Activated naive CD8-positive, alpha-beta T cell treated with anti-CD3 and anti-CD28 coated beads, Interleukin-2, amount 50 U/mL, for 24 hours (primary cell): ENCODE measurements around the gene LRRC63.

Experiments
- ATAC-seq: fragments of 150-1000 bp; cut with Tn5 transposase; one replicate; pipeline ENCODE4 v1.10.0; 2021
- DNase-seq: peaks from one replicate; pipeline ENCODE4 v3.0.0; 2021
- H3K27ac Mint-ChIP-seq: one replicate; pipeline ENCODE4 v1.8.0; 2021; ENCODE audit warnings: mild to moderate bottlenecking, mixed read lengths
- H3K27me3 Mint-ChIP-seq: one replicate; pipeline ENCODE4 v1.8.0; 2021; ENCODE audit warnings: mixed read lengths
- H3K36me3 Mint-ChIP-seq: one replicate; pipeline ENCODE4 v1.8.0; 2021; ENCODE audit warnings: low read depth, mixed read lengths
- H3K4me1 Mint-ChIP-seq: one replicate; pipeline ENCODE4 v1.8.0; 2021; ENCODE audit warnings: mixed read lengths
- H3K4me3 Mint-ChIP-seq: one replicate; pipeline ENCODE4 v1.8.0; 2021; ENCODE audit warnings: mild to moderate bottlenecking, moderate library complexity, mixed read lengths
- H3K9me3 Mint-ChIP-seq: one replicate; pipeline ENCODE4 v1.8.0; 2021; ENCODE audit warnings: mixed read lengths

LRRC63 gene

DNA sequence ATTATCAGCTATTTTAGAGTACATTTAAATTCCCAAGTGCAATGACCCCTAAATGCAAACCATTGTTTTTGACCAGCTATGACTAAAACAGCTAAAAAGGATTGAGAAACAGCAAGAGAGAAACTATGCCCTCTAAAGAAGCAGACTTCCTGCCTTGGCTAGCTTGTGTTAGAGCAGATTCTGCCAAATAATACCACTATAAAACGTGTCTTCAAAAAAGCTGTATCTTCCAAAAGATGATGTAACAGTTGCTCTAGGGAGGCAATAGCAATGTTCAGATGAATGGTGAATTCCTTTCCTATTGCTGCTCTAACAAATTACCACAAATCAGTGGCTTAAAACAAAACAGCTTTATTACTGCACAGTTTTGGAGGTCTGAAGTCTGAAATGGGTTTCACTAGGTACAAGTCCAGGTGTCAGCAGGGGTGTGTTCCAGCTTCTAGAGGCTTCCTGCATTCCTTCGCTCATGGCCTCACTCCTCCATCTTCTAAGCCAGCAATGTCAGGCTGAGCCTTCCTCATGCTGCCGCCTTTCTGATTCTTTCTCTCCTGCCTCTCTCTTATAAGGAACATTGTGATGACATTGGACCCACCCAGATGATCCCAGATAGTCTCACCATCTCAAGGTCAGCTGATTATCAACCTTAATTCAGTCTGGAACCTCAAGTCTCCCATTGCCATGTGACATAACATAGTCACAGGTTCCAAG is 84.5 kb downstream of the LRRC63 start:
- DNase-seq: no peak
- peak overlapping the region; percentile 55 for H3K4me3 Mint-ChIP-seq
- ATAC-seq: peak; percentile 35

DNA sequence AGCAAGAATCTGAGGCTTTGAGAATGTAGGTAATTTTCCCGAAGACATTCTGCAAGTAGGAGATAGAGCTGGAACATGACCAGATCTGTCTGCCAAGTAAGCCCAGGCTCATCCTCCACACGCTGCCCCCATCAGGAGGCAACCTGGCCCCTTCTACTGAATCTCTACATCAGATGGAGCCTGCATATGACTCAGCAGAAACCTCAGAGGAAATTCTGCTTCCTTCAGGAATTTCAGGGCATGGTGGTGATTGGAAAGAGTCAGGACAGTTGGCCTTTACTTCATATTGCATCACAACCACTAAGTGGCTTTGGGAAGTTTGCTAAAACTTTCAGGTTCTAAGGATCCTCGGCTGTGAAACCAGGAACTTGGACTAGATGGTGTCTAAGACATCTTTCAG is 85.2 kb downstream of the LRRC63 start:
- ATAC-seq (no peak), DNase-seq (no peak)
- Mint-ChIP-seq H3K27me3 (no peaks in the 10 kb centered on the region), H3K4me1 (peaks cover 40% of the 10 kb centered on the region), H3K4me3 (no peak overlapping the region), H3K36me3 (peaks cover 8% of the 10 kb centered on the region), H3K9me3 (peaks cover 18% of the 10 kb centered on the region), H3K27ac (peak overlapping the region; percentile 67)

More for the DNA sequence above, 84.5 kb downstream of the LRRC63 start:
- Mint-ChIP-seq H3K9me3 (peaks cover 14% of the 10 kb centered on the region), H3K4me1 (peaks cover 40% of the 10 kb centered on the region), H3K27me3 (no peaks in the 10 kb centered on the region), H3K36me3 (peaks cover 5% of the 10 kb centered on the region), H3K27ac (peak overlapping the region; percentile 67)

GRCh38 chr13:46297361-46297811 is 85.7 kb downstream of the LRRC63 start:
- Mint-ChIP-seq H3K27ac (peak overlapping the region; percentile 38), H3K27me3 (no peaks in the 10 kb centered on the region), H3K9me3 (peaks cover 22% of the 10 kb centered on the region), H3K4me1 (peaks cover 40% of the 10 kb centered on the region), H3K36me3 (peaks cover 11% of the 10 kb centered on the region), H3K4me3 (no peak overlapping the region)
- ATAC-seq: no peak
- DNase-seq: no peak

DNA sequence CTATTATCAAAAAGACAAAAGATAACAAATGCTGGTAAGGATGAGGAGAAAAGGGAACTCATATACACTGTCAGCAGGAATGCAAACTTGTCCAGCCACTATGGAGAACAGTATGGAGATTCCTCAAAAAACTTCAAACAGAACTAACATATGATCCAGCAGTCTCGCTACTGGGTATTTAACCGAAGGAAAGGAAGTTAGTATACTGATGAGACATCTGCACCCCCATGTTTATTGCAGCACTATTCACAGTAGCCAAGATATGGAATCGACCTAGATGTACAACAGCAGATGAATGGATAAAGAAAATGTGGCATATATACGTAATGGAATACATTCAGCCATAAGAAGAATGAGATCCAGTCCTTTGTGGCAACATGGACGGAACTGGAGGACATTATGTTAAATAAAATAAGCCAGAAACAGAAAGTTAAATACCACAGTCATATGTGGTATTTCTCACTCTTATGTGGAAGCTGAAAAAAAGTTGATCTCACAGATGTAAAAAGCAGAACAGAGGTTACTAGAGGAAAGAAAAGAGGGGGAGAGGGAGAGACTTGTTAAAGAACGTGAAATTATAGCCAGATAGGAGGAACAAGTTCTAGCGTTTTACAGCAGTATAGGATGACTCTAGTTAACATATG is 92.1 kb downstream of the LRRC63 start:
- ATAC-seq (peak; percentile 66), DNase-seq (no peak)
- peaks cover 11% of the 10 kb centered on the region for H3K36me3 Mint-ChIP-seq
- H3K9me3 Mint-ChIP-seq: peaks cover 21% of the 10 kb centered on the region
- no peaks in the 10 kb centered on the region for H3K27me3 Mint-ChIP-seq
- peak overlapping the region; percentile 69 for H3K4me3 Mint-ChIP-seq
- H3K27ac Mint-ChIP-seq: peak overlapping the region; percentile 57
- H3K4me1 Mint-ChIP-seq: peaks cover 19% of the 10 kb centered on the region

DNA sequence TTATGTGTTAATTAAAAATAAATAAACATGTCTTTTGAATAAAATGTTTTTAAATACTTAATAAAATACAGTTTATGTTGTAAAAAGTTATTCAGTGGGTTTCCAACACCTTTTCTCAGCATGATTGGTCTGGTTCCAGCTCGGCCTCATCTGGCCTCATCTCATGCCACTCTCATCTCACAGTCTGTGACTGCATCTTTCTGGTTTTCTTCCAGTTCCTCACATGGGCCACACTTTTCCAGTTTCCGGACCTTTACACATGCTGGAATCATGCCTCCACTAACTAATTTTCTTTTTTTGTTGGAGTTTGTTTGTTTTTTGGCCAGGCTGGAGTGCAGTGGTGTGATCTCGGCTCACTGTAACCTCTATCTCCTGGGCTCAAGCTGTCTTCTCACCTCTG is 92.8 kb downstream of the LRRC63 start:
- DNase-seq: no peak
- Mint-ChIP-seq H3K27ac (no peak overlapping the region), H3K4me3 (no peak overlapping the region), H3K27me3 (no peaks in the 10 kb centered on the region), H3K36me3 (peaks cover 9% of the 10 kb centered on the region), H3K9me3 (peaks cover 16% of the 10 kb centered on the region), H3K4me1 (peaks cover 19% of the 10 kb centered on the region)
- no peak for ATAC-seq

DNA sequence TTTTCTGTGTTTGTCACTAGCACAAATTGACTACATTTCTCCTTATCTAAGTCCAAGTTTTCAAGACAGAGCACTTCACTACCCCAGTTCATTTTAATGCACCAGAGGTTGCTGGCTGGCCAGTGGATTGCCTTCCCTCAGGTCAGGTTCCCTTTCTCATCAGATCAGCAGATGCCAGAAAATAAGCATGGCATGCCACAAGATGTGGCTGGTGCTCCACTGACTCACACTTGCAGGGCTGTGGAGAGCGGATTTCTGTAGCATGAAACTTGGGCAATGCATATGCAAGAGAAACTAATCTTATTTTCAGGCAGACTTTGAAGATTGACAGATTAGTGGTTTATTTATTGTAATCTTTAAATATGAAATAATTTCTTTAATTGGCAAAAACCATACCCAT is 95.8 kb downstream of the LRRC63 start:
- ATAC-seq (no peak), DNase-seq (no peak)
- Mint-ChIP-seq H3K27ac (no peak overlapping the region), H3K27me3 (no peaks in the 10 kb centered on the region), H3K9me3 (peaks cover 14% of the 10 kb centered on the region), H3K4me1 (peaks cover 24% of the 10 kb centered on the region), H3K36me3 (peaks cover 12% of the 10 kb centered on the region), H3K4me3 (no peak overlapping the region)

GRCh38 chr13:46310066-46310465 is 98.3 kb downstream of the LRRC63 start:
- no peak overlapping the region for H3K27ac Mint-ChIP-seq
- no peak for DNase-seq
- no peak overlapping the region for H3K4me3 Mint-ChIP-seq
- H3K9me3 Mint-ChIP-seq: peaks cover 22% of the 10 kb centered on the region
- H3K27me3 Mint-ChIP-seq: no peaks in the 10 kb centered on the region
- no peak for ATAC-seq
- H3K4me1 Mint-ChIP-seq: peaks cover 19% of the 10 kb centered on the region
- H3K36me3 Mint-ChIP-seq: peaks cover 25% of the 10 kb centered on the region

GRCh38 chr13:46311217-46311616 is 99.5 kb downstream of the LRRC63 start:
- H3K36me3 Mint-ChIP-seq: peaks cover 32% of the 10 kb centered on the region
- no peak for ATAC-seq
- no peak overlapping the region for H3K4me3 Mint-ChIP-seq

DNA sequence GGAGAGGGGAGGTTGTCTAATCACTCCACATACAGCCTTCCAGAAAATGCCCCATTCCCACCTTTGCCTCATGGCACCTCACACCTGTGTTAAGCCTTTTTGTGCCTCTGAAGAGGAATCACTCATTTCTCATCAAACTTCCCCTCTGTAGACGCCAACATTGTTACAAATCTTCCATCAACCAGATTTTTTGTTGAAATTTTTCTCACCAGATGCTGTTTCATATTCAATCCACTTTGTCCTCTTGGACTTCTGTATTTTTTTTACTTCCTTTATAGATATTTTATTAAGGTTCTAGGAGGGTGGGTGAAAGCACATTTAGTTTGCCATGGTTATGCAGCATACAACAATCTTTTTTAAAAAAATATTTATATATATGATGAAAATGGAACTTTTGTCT is 101.3 kb downstream of the LRRC63 start:
- Mint-ChIP-seq H3K27me3 (no peaks in the 10 kb centered on the region), H3K27ac (no peak overlapping the region), H3K4me1 (peaks cover 23% of the 10 kb centered on the region), H3K9me3 (peaks cover 22% of the 10 kb centered on the region), H3K4me3 (no peak overlapping the region), H3K36me3 (peaks cover 36% of the 10 kb centered on the region)
- ATAC-seq (no peak), DNase-seq (no peak)

More at GRCh38 chr13:46311217-46311616, 99.5 kb downstream of the LRRC63 start:
- Mint-ChIP-seq H3K9me3 (peaks cover 22% of the 10 kb centered on the region), H3K4me1 (peaks cover 21% of the 10 kb centered on the region), H3K27me3 (no peaks in the 10 kb centered on the region), H3K27ac (no peak overlapping the region)
- no peak for DNase-seq

DNA sequence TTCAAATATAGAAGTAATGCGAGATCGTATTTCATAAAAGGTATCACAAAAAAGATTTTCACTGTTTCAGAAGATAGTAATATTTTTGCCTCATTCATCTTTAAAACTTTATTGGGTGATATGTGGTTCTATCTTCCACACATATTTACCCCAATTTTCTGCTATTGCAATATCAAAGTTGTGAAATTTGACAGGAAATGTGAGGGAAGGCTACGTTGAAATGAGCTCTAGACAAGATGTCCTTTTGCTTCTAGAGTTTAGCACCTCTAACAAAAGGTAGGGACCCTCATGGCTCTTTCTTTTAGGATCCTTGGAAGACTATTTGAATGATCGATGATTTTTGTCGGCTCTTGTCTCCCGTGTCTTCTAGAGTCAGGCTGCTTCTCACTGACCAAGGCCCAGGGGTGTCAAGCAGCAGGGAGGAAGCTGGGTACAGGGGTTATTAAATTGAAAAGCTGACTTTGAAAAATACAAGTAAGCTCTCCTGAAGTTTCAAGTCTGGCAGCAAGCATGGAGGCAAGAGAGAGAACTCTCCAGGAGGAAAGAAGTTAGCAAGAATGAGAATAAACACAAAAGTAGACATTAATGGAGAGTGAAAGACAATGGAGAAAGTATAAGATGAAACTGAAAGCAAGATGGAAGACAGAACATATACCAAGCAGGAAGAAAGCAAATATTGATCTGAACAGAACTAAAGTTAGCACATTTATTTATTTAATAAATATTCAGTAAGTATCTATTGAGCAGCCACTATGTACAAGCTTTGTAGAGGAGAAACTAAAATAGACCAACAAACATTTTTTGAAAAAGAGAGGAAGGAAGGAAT is 101.9 kb downstream of the LRRC63 start:
- Mint-ChIP-seq H3K36me3 (peaks cover 36% of the 10 kb centered on the region), H3K9me3 (peaks cover 22% of the 10 kb centered on the region), H3K4me3 (peak overlapping the region; percentile 58), H3K27ac (peak overlapping the region; percentile 81), H3K27me3 (no peaks in the 10 kb centered on the region), H3K4me1 (peaks cover 28% of the 10 kb centered on the region)
- DNase-seq (no peak), ATAC-seq (no peak)

DNA sequence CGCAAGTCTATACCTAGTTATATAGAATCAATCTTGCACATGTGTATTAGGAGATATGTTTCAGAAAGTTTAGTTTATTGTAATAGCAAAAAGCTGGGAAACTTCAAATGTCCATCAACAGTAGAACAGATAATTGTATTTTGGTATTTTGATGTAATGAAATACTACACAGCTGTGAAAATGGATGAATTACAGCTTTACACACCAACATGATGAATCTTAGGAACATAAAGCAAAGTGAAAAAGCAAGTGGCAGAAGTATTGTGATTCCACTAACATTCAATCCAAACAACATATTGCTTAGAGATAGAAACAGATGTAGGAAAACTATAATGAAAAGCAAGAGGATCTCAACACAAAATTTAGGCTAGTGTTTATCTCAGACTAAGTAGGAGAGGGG is 102.9 kb downstream of the LRRC63 start:
- ATAC-seq: no peak
- Mint-ChIP-seq H3K27me3 (no peaks in the 10 kb centered on the region), H3K4me3 (no peak overlapping the region), H3K36me3 (peaks cover 36% of the 10 kb centered on the region), H3K9me3 (peaks cover 22% of the 10 kb centered on the region), H3K4me1 (peaks cover 36% of the 10 kb centered on the region), H3K27ac (no peak overlapping the region)
- DNase-seq: no peak

DNA sequence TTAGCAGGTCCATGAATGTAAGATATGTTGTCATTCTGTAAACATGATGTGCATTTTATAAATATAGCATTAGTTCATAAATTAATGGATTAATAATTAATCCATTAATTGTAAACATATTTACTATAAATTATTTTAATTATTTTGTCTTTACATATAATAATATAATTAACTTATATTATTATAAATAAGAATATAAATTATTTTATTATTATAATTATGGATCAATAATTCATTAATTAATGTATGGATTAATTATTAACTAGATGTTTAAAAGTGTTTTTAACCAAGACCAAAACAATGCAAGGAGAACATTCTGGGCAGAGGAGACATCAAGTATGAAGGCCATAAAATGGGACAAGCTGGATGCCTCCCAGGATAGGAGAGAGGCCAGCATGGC is 103.3 kb downstream of the LRRC63 start:
- Mint-ChIP-seq H3K36me3 (peaks cover 36% of the 10 kb centered on the region), H3K27me3 (no peaks in the 10 kb centered on the region), H3K9me3 (peaks cover 18% of the 10 kb centered on the region), H3K27ac (no peak overlapping the region), H3K4me3 (no peak overlapping the region), H3K4me1 (peaks cover 36% of the 10 kb centered on the region)
- DNase-seq (no peak), ATAC-seq (no peak)

DNA sequence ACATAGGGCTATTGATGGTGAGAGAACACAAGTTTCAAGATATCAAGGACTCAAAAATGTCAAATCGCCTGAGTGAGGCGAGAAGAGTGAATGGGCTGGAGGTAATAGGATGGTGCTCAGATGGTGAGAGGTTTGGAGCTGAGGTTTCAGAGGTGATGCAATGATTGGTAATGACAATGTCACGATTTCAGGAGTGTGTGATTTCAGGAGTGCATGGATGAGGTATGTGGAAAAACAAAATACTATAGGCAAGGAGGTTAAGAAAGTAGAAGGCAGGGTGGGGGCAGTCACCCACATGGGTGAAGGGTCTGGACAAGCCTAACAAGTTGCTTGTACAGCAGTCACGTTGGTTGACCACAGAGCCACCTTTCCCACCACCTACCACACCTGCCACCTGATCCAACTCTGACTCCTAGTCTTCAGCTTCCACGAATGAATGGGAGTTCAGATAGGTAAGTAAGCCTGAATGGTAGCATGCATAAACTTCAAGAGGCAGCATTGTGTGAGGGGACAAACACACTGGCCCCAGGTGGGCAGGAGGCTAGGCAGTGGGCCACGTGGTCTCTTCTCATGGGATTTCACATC is 103.9 kb downstream of the LRRC63 start:
- no peak overlapping the region for H3K4me3 Mint-ChIP-seq
- peaks cover 14% of the 10 kb centered on the region for H3K9me3 Mint-ChIP-seq
- DNase-seq (no peak), ATAC-seq (peak; percentile 59)
- no peaks in the 10 kb centered on the region for H3K27me3 Mint-ChIP-seq
- H3K27ac Mint-ChIP-seq: peak overlapping the region; percentile 2
- H3K4me1 Mint-ChIP-seq: peaks cover 38% of the 10 kb centered on the region
- peaks cover 34% of the 10 kb centered on the region for H3K36me3 Mint-ChIP-seq

DNA sequence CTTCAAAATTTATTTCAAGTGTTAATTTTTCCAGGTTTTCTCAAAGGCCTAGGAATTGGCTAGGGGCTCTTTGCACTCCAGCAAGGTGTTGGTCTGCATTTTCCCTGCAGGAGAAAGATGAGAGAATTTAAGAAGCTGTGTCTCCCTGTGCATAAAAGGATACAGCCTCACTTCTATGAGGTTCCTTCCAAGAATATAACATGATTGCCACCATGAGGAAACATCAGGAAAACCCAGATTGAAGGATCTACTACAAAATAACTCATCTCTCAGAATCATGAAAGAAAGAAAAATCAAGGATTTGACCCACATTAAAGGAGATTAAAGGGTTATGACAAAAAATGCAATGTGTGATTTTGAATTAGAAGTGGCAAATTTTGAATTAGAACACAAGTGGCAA is 105.4 kb downstream of the LRRC63 start:
- H3K27ac Mint-ChIP-seq: no peak overlapping the region
- no peak for DNase-seq

More for the DNA sequence above, 105.4 kb downstream of the LRRC63 start:
- Mint-ChIP-seq H3K4me3 (no peak overlapping the region), H3K27me3 (no peaks in the 10 kb centered on the region), H3K4me1 (peaks cover 51% of the 10 kb centered on the region), H3K9me3 (peaks cover 9% of the 10 kb centered on the region), H3K36me3 (peaks cover 25% of the 10 kb centered on the region)
- ATAC-seq: no peak
